Nephron (organoid): Measurements from ENCODE around the gene TAF4.

Experiments used
- H3K27ac Mint-ChIP-seq, 3 experiments: 2 replicates each; pipeline ENCODE4 v1.8.0; 2020; ENCODE audit warnings: mixed read lengths in 3 of 3, mild to moderate bottlenecking in 2 of 3, moderate library complexity in 1 of 3
- H3K27me3 Mint-ChIP-seq: 2 replicates; pipeline ENCODE4 v1.8.0; 2021; ENCODE audit warnings: low read depth, mild to moderate bottlenecking, moderate library complexity, mixed read lengths
- H3K36me3 Mint-ChIP-seq: 2 replicates; pipeline ENCODE4 v1.8.0; 2020; ENCODE audit warnings: low read depth, mixed read lengths
- H3K4me1 Mint-ChIP-seq: 2 replicates; pipeline ENCODE4 v1.8.0; 2020; ENCODE audit warnings: mixed read lengths
- H3K4me3 Mint-ChIP-seq, 3 experiments: 2 replicates each; pipeline ENCODE4 v1.8.0; 2020; ENCODE audit warnings: mild to moderate bottlenecking in 3 of 3, mixed read lengths in 3 of 3, moderate library complexity in 2 of 3
- H3K9me3 Mint-ChIP-seq: 2 replicates; pipeline ENCODE4 v1.8.0; 2020; ENCODE audit warnings: mixed read lengths
- TF ChIP-seq, protein P1 (sequence below), 3 experiments: fragments of 200-600 bp; sonication (generic); IDR thresholded peaks; one replicate each; pipeline ENCODE4 v1.5.0; 2021; ENCODE audit warnings: antibody characterized with exemption in 3 of 3; ENCODE audit not compliant: unreplicated experiment in 3 of 3

The TAF4 gene

DNA sequence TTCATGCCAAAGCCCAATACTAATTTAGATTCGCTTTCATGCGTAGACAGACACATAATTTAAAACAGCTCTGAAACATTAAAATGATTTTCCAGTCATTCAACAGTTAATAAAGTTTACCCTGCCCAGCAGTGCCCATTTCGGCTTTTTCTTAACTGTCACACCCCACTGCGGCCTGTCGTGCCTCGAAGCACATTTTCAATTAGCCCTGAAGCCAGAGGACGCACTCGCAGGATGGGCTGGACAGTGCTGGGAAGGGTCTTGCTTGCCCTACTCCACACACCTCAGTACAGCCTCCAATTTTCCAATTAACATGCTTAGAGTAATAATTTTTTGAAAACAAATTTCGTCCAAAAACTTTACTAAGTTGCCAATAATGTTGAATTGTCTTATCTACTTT lies 35.3 kb downstream of the TAF4 start:
- H3K27me3 Mint-ChIP-seq = peaks cover 4% of the 10 kb centered on the region
- H3K4me3 Mint-ChIP-seq = no peak overlapping the region
- TF ChIP-seq, protein P1, sequence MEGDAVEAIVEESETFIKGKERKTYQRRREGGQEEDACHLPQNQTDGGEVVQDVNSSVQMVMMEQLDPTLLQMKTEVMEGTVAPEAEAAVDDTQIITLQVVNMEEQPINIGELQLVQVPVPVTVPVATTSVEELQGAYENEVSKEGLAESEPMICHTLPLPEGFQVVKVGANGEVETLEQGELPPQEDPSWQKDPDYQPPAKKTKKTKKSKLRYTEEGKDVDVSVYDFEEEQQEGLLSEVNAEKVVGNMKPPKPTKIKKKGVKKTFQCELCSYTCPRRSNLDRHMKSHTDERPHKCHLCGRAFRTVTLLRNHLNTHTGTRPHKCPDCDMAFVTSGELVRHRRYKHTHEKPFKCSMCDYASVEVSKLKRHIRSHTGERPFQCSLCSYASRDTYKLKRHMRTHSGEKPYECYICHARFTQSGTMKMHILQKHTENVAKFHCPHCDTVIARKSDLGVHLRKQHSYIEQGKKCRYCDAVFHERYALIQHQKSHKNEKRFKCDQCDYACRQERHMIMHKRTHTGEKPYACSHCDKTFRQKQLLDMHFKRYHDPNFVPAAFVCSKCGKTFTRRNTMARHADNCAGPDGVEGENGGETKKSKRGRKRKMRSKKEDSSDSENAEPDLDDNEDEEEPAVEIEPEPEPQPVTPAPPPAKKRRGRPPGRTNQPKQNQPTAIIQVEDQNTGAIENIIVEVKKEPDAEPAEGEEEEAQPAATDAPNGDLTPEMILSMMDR (IDR thresholded peaks at IDR 0.05; ENCODE audit: unreplicated experiment in 3 of 3) = no peak
- peaks cover 32% of the 10 kb centered on the region for H3K4me1 Mint-ChIP-seq
- H3K9me3 Mint-ChIP-seq = peaks cover 4% of the 10 kb centered on the region
- H3K27ac Mint-ChIP-seq = no peak overlapping the region
- H3K36me3 Mint-ChIP-seq = peaks cover under 1% of the 10 kb centered on the region

DNA sequence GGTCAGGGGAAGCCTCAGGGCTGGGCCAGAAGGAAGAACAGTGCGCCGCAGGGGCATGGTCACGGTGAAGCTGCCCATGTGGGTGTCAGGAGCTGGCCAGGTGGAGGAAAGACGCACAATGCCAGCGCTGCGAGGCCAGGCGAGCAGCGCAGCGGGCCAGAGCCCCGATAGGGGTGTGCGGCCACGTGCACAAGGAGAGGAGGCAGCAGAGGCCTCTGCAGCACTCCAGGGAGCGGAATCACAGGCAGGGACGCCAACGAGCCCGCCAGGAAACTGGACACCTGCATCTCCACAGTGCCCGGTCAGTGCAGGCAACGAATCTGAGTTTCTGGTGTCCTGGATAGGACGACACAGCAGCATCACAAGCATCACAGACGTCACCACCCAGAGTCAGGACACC lies 35.7 kb downstream of the TAF4 start:
- Mint-ChIP-seq H3K27me3 (peaks cover 4% of the 10 kb centered on the region), H3K4me3 (no peak overlapping the region), H3K36me3 (no peaks in the 10 kb centered on the region), H3K27ac (no peak overlapping the region), H3K4me1 (peaks cover 36% of the 10 kb centered on the region), H3K9me3 (peaks cover under 1% of the 10 kb centered on the region)
- TF ChIP-seq, protein P1 (IDR thresholded peaks at IDR 0.05; ENCODE audit: unreplicated experiment in 3 of 3) = no peak

GRCh38 chr20:62029296-62029695 lies 36.4 kb downstream of the TAF4 start:
- Mint-ChIP-seq H3K4me3 (no peak overlapping the region), H3K27ac (no peak overlapping the region), H3K27me3 (peaks cover 4% of the 10 kb centered on the region), H3K4me1 (peaks cover 38% of the 10 kb centered on the region), H3K36me3 (no peaks in the 10 kb centered on the region), H3K9me3 (no peaks in the 10 kb centered on the region)
- TF ChIP-seq, protein P1 (IDR thresholded peaks at IDR 0.05; ENCODE audit: unreplicated experiment in 3 of 3) = no peak

GRCh38 chr20:62028384-62028783 lies 37.3 kb downstream of the TAF4 start:
- Mint-ChIP-seq H3K4me3 (no peak overlapping the region), H3K9me3 (no peaks in the 10 kb centered on the region), H3K27me3 (peaks cover 4% of the 10 kb centered on the region), H3K36me3 (no peaks in the 10 kb centered on the region), H3K4me1 (peaks cover 38% of the 10 kb centered on the region), H3K27ac (no peak overlapping the region)
- TF ChIP-seq, protein P1 (IDR thresholded peaks at IDR 0.05; ENCODE audit: unreplicated experiment in 3 of 3) = no peak

GRCh38 chr20:62027698-62028321 lies 37.9 kb downstream of the TAF4 start:
- Mint-ChIP-seq H3K27me3 (peaks cover 4% of the 10 kb centered on the region), H3K36me3 (no peaks in the 10 kb centered on the region), H3K27ac (peak overlapping the region in 2 of 3 experiments; percentile 54 to 67), H3K4me1 (peaks cover 37% of the 10 kb centered on the region), H3K9me3 (no peaks in the 10 kb centered on the region), H3K4me3 (no peak overlapping the region)
- TF ChIP-seq, protein P1 (IDR thresholded peaks at IDR 0.05; ENCODE audit: unreplicated experiment in 3 of 3) = no peak

GRCh38 chr20:62027116-62027515 lies 38.6 kb downstream of the TAF4 start:
- H3K27me3 Mint-ChIP-seq = peaks cover 4% of the 10 kb centered on the region

More at GRCh38 chr20:62027116-62027515, 38.6 kb downstream of the TAF4 start:
- H3K9me3 Mint-ChIP-seq = no peaks in the 10 kb centered on the region
- peak overlapping the region; percentile 40 to 67 (median 54) for H3K27ac Mint-ChIP-seq
- peaks cover 40% of the 10 kb centered on the region for H3K4me1 Mint-ChIP-seq
- H3K36me3 Mint-ChIP-seq = no peaks in the 10 kb centered on the region
- H3K4me3 Mint-ChIP-seq = no peak overlapping the region
- TF ChIP-seq, protein P1 (IDR thresholded peaks at IDR 0.05; ENCODE audit: unreplicated experiment in 3 of 3) = no peak
